HepG2 (cell line): ENCODE results near the gene TAF6. TPM values are rescaled to one million over a fixed set of nuclear protein-coding genes. Genes with fewer than 3 reads are reported as not detected.

ENCODE experiments used
- EP300 ChIP-seq, 3 experiments: sonication (generic) in 1 of 3; formaldehyde crosslinking in 1 of 3; IDR thresholded peaks; 2 replicates each; pipeline versions ENCODE4 v1.5.1 to v1.6.1; 2011 to 2020; ENCODE audit warnings: low read depth in 2 of 3, low read length in 2 of 3, borderline replicate concordance in 1 of 3, improper control_type of control experiment in 1 of 3, mild to moderate bottlenecking in 1 of 3, missing genetic modification reagents in 1 of 3, moderate library complexity in 1 of 3
- MYPOP ChIP-seq: sonication (generic); formaldehyde crosslinking; IDR thresholded peaks from 2 replicates; pipeline ENCODE4 v1.8.1; 2023; ENCODE audit warnings: mild to moderate bottlenecking, moderate library complexity, missing genetic modification reagents
- NONO ChIP-seq, 2 experiments: fragments of 450-650 bp in 1 of 2; sonication (generic) in 1 of 2; formaldehyde crosslinking in 1 of 2; IDR thresholded peaks in 1 of 2; conservative IDR thresholded peaks in 1 of 2; 2 replicates each; pipeline versions ENCODE4 v1.6.1 to v1.8.0; 2017 to 2022; ENCODE audit warnings: mild to moderate bottlenecking in 1 of 2, missing genetic modification reagents in 1 of 2, moderate library complexity in 1 of 2
- POLR2A ChIP-seq, 2 experiments: IDR thresholded peaks; 2 replicates each; pipeline ENCODE4 v1.6.1; 2011; ENCODE audit warnings: low read depth in 2 of 2, low read length in 2 of 2, mild to moderate bottlenecking in 1 of 2, moderate library complexity in 1 of 2; ENCODE audit not compliant: insufficient read depth in 1 of 2
- YEATS2 ChIP-seq: sonication (generic); formaldehyde crosslinking; IDR thresholded peaks from 2 replicates; pipeline ENCODE4 v1.4.0; 2020; ENCODE audit warnings: missing genetic modification reagents, borderline replicate concordance
- ZBTB42 ChIP-seq: sonication (generic); formaldehyde crosslinking; IDR thresholded peaks from 2 replicates; pipeline ENCODE4 v1.5.0; 2020; ENCODE audit warnings: mild to moderate bottlenecking, missing genetic modification reagents
- ZBTB8A ChIP-seq: sonication (generic); formaldehyde crosslinking; IDR thresholded peaks from 2 replicates; pipeline ENCODE4 v1.4.0; 2020; ENCODE audit warnings: mild to moderate bottlenecking, low read depth, missing genetic modification reagents, borderline replicate concordance
- ZIK1 ChIP-seq: sonication (generic); formaldehyde crosslinking; IDR thresholded peaks from 2 replicates; pipeline ENCODE4 v1.5.0; 2020; ENCODE audit warnings: mild to moderate bottlenecking, low read depth, missing genetic modification reagents, borderline replicate concordance
- ZMYM3 ChIP-seq: sonication (generic); formaldehyde crosslinking; IDR thresholded peaks from 2 replicates; pipeline ENCODE4 v1.5.1; 2020; ENCODE audit warnings: mild to moderate bottlenecking, missing genetic modification reagents
- ZNF136 ChIP-seq: sonication (generic); formaldehyde crosslinking; IDR thresholded peaks from 2 replicates; pipeline ENCODE4 v1.8.1; 2022; ENCODE audit warnings: low read depth, mild to moderate bottlenecking, moderate library complexity, missing genetic modification reagents
- ZNF710 ChIP-seq: sonication (generic); formaldehyde crosslinking; IDR thresholded peaks from 2 replicates; pipeline ENCODE4 v1.5.0; 2020; ENCODE audit warnings: mild to moderate bottlenecking, missing genetic modification reagents, borderline replicate concordance
- ZNF724P ChIP-seq: sonication (generic); formaldehyde crosslinking; IDR thresholded peaks from 2 replicates; pipeline ENCODE4 v1.8.0; 2022; ENCODE audit warnings: missing genetic modification reagents, borderline replicate concordance
- ZNF773 ChIP-seq: sonication (generic); formaldehyde crosslinking; IDR thresholded peaks from 2 replicates; pipeline ENCODE4 v1.4.0; 2020; ENCODE audit warnings: missing genetic modification reagents, borderline replicate concordance
- polyA plus RNA-seq, 8 experiments: library from polyadenylated mRNA; depleted of rRNA in 3 of 8; stranded (reverse) in 7 of 8; unstranded in 1 of 8; fragments of >200 nt; fragmentation: Illumina TruSeq in 4 of 8; extraction: Trizol in 4 of 8; gene quantifications; 2 replicates each; pipeline versions ENCODE4 v1.2.1 to v1.2.3, GENCODE V29; 2011 to 2016; ENCODE audit warnings: low read depth in 4 of 8, missing spikeins in 1 of 8, mixed read lengths in 1 of 8; ENCODE audit not compliant: insufficient read depth in 1 of 8
- total RNA-seq, 5 experiments: library from RNA; depleted of rRNA; stranded (reverse); fragments of >200 nt; fragmentation: Illumina TruSeq; extraction: Trizol; gene quantifications; 2 replicates each; pipeline ENCODE4 v1.2.3, GENCODE V29; 2016; ENCODE audit warnings: low read depth in 1 of 5
- TF ChIP-seq, protein P1 (sequence below): sonication (generic); formaldehyde crosslinking; IDR thresholded peaks from 2 replicates; pipeline ENCODE4 v1.4.0; 2020; ENCODE audit warnings: missing genetic modification reagents
- TF ChIP-seq, protein P2 (sequence below): IDR thresholded peaks from 2 replicates; pipeline ENCODE4 v1.6.1; 2012; ENCODE audit warnings: inconsistent platforms
- TF ChIP-seq, protein P3 (sequence below): conservative IDR thresholded peaks from 2 replicates; pipeline ENCODE4 v1.6.1; 2018; ENCODE audit warnings: missing genetic modification reagents

TAF6 gene
- total and polyA plus RNA-seq, 2 of the 13 experiments (the other 11 are each of a cell fraction or from before 2014, with no cell fraction given) = 12.9 to 18.8 TPM

- TF ChIP-seq, protein P1, sequence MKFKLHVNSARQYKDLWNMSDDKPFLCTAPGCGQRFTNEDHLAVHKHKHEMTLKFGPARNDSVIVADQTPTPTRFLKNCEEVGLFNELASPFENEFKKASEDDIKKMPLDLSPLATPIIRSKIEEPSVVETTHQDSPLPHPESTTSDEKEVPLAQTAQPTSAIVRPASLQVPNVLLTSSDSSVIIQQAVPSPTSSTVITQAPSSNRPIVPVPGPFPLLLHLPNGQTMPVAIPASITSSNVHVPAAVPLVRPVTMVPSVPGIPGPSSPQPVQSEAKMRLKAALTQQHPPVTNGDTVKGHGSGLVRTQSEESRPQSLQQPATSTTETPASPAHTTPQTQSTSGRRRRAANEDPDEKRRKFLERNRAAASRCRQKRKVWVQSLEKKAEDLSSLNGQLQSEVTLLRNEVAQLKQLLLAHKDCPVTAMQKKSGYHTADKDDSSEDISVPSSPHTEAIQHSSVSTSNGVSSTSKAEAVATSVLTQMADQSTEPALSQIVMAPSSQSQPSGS (CRISPR knock-in tag) = peak; percentile 67; the same call in 1 of the 2 replicates
- TF ChIP-seq ZBTB8A (CRISPR knock-in tag) (no peak), EP300 (IDR thresholded peaks at IDR 0.05; ENCODE audit: low read depth in 2 of 2, low read length in 2 of 2) (0 out of 4 replicates have a peak, but pooled peaks of 1 of the 2 experiments have one; percentile 16), EP300 (CRISPR knock-in tag; IDR thresholded peaks at IDR 0.05; ENCODE audit: borderline replicate concordance) (no peak), ZMYM3 (CRISPR knock-in tag) (peak; percentile 41; the same call in 1 of the 2 replicates), ZNF773 (CRISPR knock-in tag) (no peak), ZNF710 (0 out of 2 replicates have a peak, but pooled peaks have one; percentile 38), ZBTB42 (CRISPR knock-in tag) (no peak), YEATS2 (CRISPR knock-in tag) (peak; percentile 67; the same call in 1 of the 2 replicates), ZIK1 (CRISPR knock-in tag) (0 out of 2 replicates have a peak, but pooled peaks have one; percentile 37), ZNF724P (CRISPR knock-in tag) (no peak), POLR2A (IDR thresholded peaks at IDR 0.05; ENCODE audit: insufficient read depth in 1 of 2, low read depth in 2 of 2, low read length in 2 of 2) (peak in 1 of 2 experiments; percentile 75; a peak in 2 of 4 replicates), NONO (IDR thresholded peaks at IDR 0.05) (no peak), NONO (CRISPR knock-in tag; conservative IDR thresholded peaks at IDR 0.05) (peak; percentile 51; the same call in 1 of the 2 replicates), MYPOP (CRISPR knock-in tag) (peak; percentile 32; the same call in 1 of the 2 replicates), ZNF136 (CRISPR knock-in tag) (0 out of 2 replicates have a peak, but pooled peaks have one; percentile 15)
- TF ChIP-seq, protein P2, sequence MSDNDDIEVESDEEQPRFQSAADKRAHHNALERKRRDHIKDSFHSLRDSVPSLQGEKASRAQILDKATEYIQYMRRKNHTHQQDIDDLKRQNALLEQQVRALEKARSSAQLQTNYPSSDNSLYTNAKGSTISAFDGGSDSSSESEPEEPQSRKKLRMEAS = no peak; the same call in 1 of the 2 replicates
- TF ChIP-seq, protein P3, sequence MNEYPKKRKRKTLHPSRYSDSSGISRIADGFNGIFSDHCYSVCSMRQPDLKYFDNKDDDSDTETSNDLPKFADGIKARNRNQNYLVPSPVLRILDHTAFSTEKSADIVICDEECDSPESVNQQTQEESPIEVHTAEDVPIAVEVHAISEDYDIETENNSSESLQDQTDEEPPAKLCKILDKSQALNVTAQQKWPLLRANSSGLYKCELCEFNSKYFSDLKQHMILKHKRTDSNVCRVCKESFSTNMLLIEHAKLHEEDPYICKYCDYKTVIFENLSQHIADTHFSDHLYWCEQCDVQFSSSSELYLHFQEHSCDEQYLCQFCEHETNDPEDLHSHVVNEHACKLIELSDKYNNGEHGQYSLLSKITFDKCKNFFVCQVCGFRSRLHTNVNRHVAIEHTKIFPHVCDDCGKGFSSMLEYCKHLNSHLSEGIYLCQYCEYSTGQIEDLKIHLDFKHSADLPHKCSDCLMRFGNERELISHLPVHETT = peak; percentile 74
Measured at GRCh38 chr7:100158229-100159098, 39.3 kb upstream of the TAF6 start, which contains the start of gene TRAPPC14 (continued).
